ENCODE data around the gene DSPP. TPM values are rescaled to one million over a fixed set of nuclear protein-coding genes. Genes with fewer than 3 reads are reported as not detected.

Gene DSPP
- total RNA-seq, 2 experiments from 2014 or later = not detected

GRCh38 chr4:87654487-87655044, 46.2 kb downstream of the DSPP start:
- H3K4me1 ChIP-seq (ENCODE audit: insufficient read depth, low read length, poor library complexity, severe bottlenecking) = no peaks in the 10 kb centered on the region
- no peaks in the 10 kb centered on the region for H4K20me1 ChIP-seq (ENCODE audit: insufficient read depth, low read length)
- intact Hi-C loops (cut with micrococcal nuclease; ENCODE audit: unreplicated experiment) = no loop called here
- H3K36me3 ChIP-seq (ENCODE audit: insufficient read depth, low read length) = no peaks in the 10 kb centered on the region
- TF ChIP-seq CTCF (conservative IDR thresholded peaks at IDR 0.05; ENCODE audit: low read length) (no peak), EZH2phosphoT487 (IDR thresholded peaks at IDR 0.05; ENCODE audit: borderline replicate concordance, low read depth, low read length) (no peak)
- H3K27ac ChIP-seq (ENCODE audit: low read depth, low read length, poor library complexity, severe bottlenecking) = no peak overlapping the region
- no peaks in the 10 kb centered on the region for H3K9me2 ChIP-seq (ENCODE audit: insufficient read depth, low read length)
- no peaks in the 10 kb centered on the region for H3K79me2 ChIP-seq (ENCODE audit: insufficient read depth, low read depth, low read length)
- no peak overlapping the region for H3K4me3 ChIP-seq (ENCODE audit: low read depth, low read length, poor library complexity, severe bottlenecking)
- ChIA-PET POLR2A (interaction anchor here (0.5 to 1.0 kb wide), 2 partner anchors 183 to 201 kb away, joined by 3 to 4 read pairs; no protein-coding TSS in a partner anchor), CTCF (ENCODE audit: unreplicated experiment) (no interaction called here)
- no peak overlapping the region for H3K4me2 ChIP-seq (ENCODE audit: low read length)
- H2AFZ ChIP-seq (ENCODE audit: low read length) = no peak overlapping the region
- no peaks in the 10 kb centered on the region for H3K9me3 ChIP-seq (ENCODE audit: low read length)
- BruUV-seq (replicated peaks) = no TSS peak
- DNase-seq (ENCODE audit: low spot score) = no peak

- CTCF ChIA-PET (ENCODE audit: unreplicated experiment) = no interaction called here
- Histone ChIP-seq H3K79me2 (ENCODE audit: insufficient read depth, low read depth, low read length) (no peaks in the 10 kb centered on the region), H4K20me1 (ENCODE audit: insufficient read depth, low read length) (no peaks in the 10 kb centered on the region), H2AFZ (ENCODE audit: low read length) (no peak overlapping the region), H3K36me3 (ENCODE audit: insufficient read depth, low read length) (no peaks in the 10 kb centered on the region), H3K4me3 (ENCODE audit: low read depth, low read length, poor library complexity, severe bottlenecking) (no peak overlapping the region), H3K4me1 (ENCODE audit: insufficient read depth, low read length, poor library complexity, severe bottlenecking) (no peaks in the 10 kb centered on the region), H3K4me2 (ENCODE audit: low read length) (no peak overlapping the region), H3K9me2 (ENCODE audit: insufficient read depth, low read length) (no peaks in the 10 kb centered on the region), H3K9me3 (ENCODE audit: low read length) (no peaks in the 10 kb centered on the region), H3K27ac (ENCODE audit: low read depth, low read length, poor library complexity, severe bottlenecking) (no peak overlapping the region)
- POLR2A ChIA-PET = interaction anchor here (1.0 kb wide), 1 partner anchor 8 kb away, joined by 3 read pairs; no protein-coding TSS in a partner anchor
- intact Hi-C loops (cut with micrococcal nuclease; ENCODE audit: unreplicated experiment) = no loop called here
- DNase-seq (ENCODE audit: low spot score) = no peak
- TF ChIP-seq CTCF (conservative IDR thresholded peaks at IDR 0.05; ENCODE audit: low read length) (no peak), EZH2phosphoT487 (IDR thresholded peaks at IDR 0.05; ENCODE audit: borderline replicate concordance, low read depth, low read length) (no peak)
- no TSS peak for BruUV-seq (replicated peaks)
These were observed 49.2 kb downstream of the DSPP start for GRCh38 chr4:87657525-87657924.

GRCh38 chr4:87659247-87659931, 51.1 kb downstream of the DSPP start:
- DNase-seq (ENCODE audit: low spot score) = no peak
- H3K9me3 ChIP-seq (ENCODE audit: low read length) = no peaks in the 10 kb centered on the region
- TF ChIP-seq CTCF (conservative IDR thresholded peaks at IDR 0.05; ENCODE audit: low read length) (no peak), EZH2phosphoT487 (IDR thresholded peaks at IDR 0.05; ENCODE audit: borderline replicate concordance, low read depth, low read length) (no peak)
- no peaks in the 10 kb centered on the region for H3K9me2 ChIP-seq (ENCODE audit: insufficient read depth, low read length)
- H3K36me3 ChIP-seq (ENCODE audit: insufficient read depth, low read length) = no peaks in the 10 kb centered on the region
- no peaks in the 10 kb centered on the region for H4K20me1 ChIP-seq (ENCODE audit: insufficient read depth, low read length)
- H3K4me2 ChIP-seq (ENCODE audit: low read length) = no peak overlapping the region
- no peak overlapping the region for H3K27ac ChIP-seq (ENCODE audit: low read depth, low read length, poor library complexity, severe bottlenecking)
- ChIA-PET POLR2A (no interaction called here), CTCF (ENCODE audit: unreplicated experiment) (no interaction called here)
- H3K4me1 ChIP-seq (ENCODE audit: insufficient read depth, low read length, poor library complexity, severe bottlenecking) = no peaks in the 10 kb centered on the region
- BruUV-seq (replicated peaks) = no TSS peak
- no peaks in the 10 kb centered on the region for H3K79me2 ChIP-seq (ENCODE audit: insufficient read depth, low read depth, low read length)
- intact Hi-C loops (cut with micrococcal nuclease; ENCODE audit: unreplicated experiment) = no loop called here
- H3K4me3 ChIP-seq (ENCODE audit: low read depth, low read length, poor library complexity, severe bottlenecking) = no peak overlapping the region
- no peak overlapping the region for H2AFZ ChIP-seq (ENCODE audit: low read length)

All from OCI-LY7 (cell line).